Uterus (tissue), 2 donors: ENCODE results near the gene SULT1A1.

Experiments used
- CTCF ChIP-seq, 4 experiments: fragments of 200-600 bp in 2 of 4; fragments of 450-650 bp in 2 of 4; sonication (generic) in 2 of 4; IDR thresholded peaks; one replicate each; pipeline ENCODE4 v1.5.1; 2016 to 2019; ENCODE audit warnings: antibody characterized with exemption in 4 of 4, mild to moderate bottlenecking in 2 of 4, moderate library complexity in 1 of 4
- POLR2A ChIP-seq, 2 donors: fragments of 450-650 bp; IDR thresholded peaks; one replicate each; pipeline ENCODE4 v1.6.1; 2016; ENCODE audit warnings: antibody characterized with exemption in 2 of 2, mild to moderate bottlenecking in 1 of 2, moderate library complexity in 1 of 2

- TF ChIP-seq CTCF (IDR thresholded peaks at IDR 0.05) (no peak), POLR2A (IDR thresholded peaks at IDR 0.05) (no peak)
Measured at GRCh38 chr16:28590384-28591340, 19.2 kb downstream of the SULT1A1 start.
